HCT116 (cell line): Measurements from ENCODE around the gene ZNF628. TPM values are rescaled to one million over a fixed set of nuclear protein-coding genes. Genes with fewer than 3 reads are reported as not detected.

Source experiments
- ATAC-seq: fragments of 200-7000 bp; cut with Tn5 transposase; 2 replicates; pipeline ENCODE4 v1.9.1; 2020; ENCODE audit warnings: mild to moderate bottlenecking, moderate library complexity
- BruUV-seq: library from RNA; stranded (reverse); fragments of 400-500 nt; replicated peaks from 2 replicates; lab custom pipeline; 2021; lab: Mats Ljungman, UMichigan
- CTCF ChIA-PET: fragments of 300-600 bp; sonication (Branson Sonifier 250); formaldehyde crosslinking; loops from one replicate; lab custom pipeline; 2021; ENCODE audit warnings: antibody characterized with exemption; lab: Charles Lee
- POLR2A ChIA-PET: fragments of 300-600, 350-600 bp; sonication (Branson Sonifier 250); formaldehyde crosslinking; loops from one replicate; lab custom pipeline; 2021; ENCODE audit warnings: antibody characterized with exemption; lab: Charles Lee
- RAD21 ChIA-PET, 2 experiments: fragments of 300-600 bp; sonication (Branson Sonifier 250); formaldehyde crosslinking; loops; one replicate each; lab custom pipeline; 2023; ENCODE audit warnings: low total read pairs in 2 of 2; ENCODE audit not compliant: uncharacterized antibody in 2 of 2, unreplicated experiment in 2 of 2, low non-redundant PET in 1 of 2; lab: Charles Lee
- DNase-seq: peaks from one replicate; pipeline ENCODE4 v3.0.0-alpha.2; 2010; ENCODE audit warnings: low read depth, low spot score
- H2AFZ ChIP-seq: fragments of 200-600 bp; shearing (Covaris generic), sonication (generic); 2 replicates; pipeline ENCODE4 v1.6.1; 2017; ENCODE audit warnings: low read depth, mixed run types, mixed read lengths, antibody characterized with exemption, low read length; ENCODE audit not compliant: poor library complexity, severe bottlenecking
- H3K27ac ChIP-seq: 2 replicates; pipeline ENCODE4 v1.5.1; 2012; ENCODE audit warnings: low read depth, low read length
- H3K27me3 ChIP-seq: fragments of 200-600 bp; sonication (generic); 2 replicates; pipeline ENCODE4 v1.6.1; 2016; ENCODE audit warnings: mixed run types, low read length, mixed read lengths; ENCODE audit not compliant: insufficient read depth
- H3K36me3 ChIP-seq, 2 experiments: fragments of 200-500 bp in 1 of 2; fragments of 200-600 bp in 1 of 2; sonication (Bioruptor generic) in 1 of 2; sonication (generic) in 1 of 2; 2 replicates each; pipeline versions ENCODE4 v1.5.1 to v1.6.1; 2014 to 2016; ENCODE audit warnings: low read length in 2 of 2, inconsistent platforms in 1 of 2, mixed read lengths in 1 of 2, mixed run types in 1 of 2; ENCODE audit not compliant: insufficient read depth in 2 of 2, control insufficient read depth in 1 of 2
- H3K4me1 ChIP-seq, 2 experiments: fragments of 200-600 bp in 1 of 2; sonication (generic) in 1 of 2; 2 replicates each; pipeline versions ENCODE4 v1.5.1 to v1.6.1; 2012 to 2017; ENCODE audit warnings: low read length in 2 of 2, inconsistent platforms in 1 of 2, mild to moderate bottlenecking in 1 of 2, mixed read lengths in 1 of 2, mixed run types in 1 of 2, moderate library complexity in 1 of 2; ENCODE audit not compliant: insufficient read depth in 2 of 2, control insufficient read depth in 1 of 2
- H3K4me2 ChIP-seq: fragments of 200-600 bp; sonication (generic); 2 replicates; pipeline ENCODE4 v1.6.1; 2017; ENCODE audit warnings: mixed run types, low read length, mixed read lengths
- H3K4me3 ChIP-seq, 2 experiments: fragments of 200-600 bp in 1 of 2; sonication (generic) in 1 of 2; replicated peaks in 1 of 2; 2 replicates each; pipeline ENCODE4 v1.5.1; 2011 to 2016; ENCODE audit warnings: low read length in 2 of 2, control low read depth in 1 of 2, low read depth in 1 of 2, mild to moderate bottlenecking in 1 of 2, mixed read lengths in 1 of 2, mixed run types in 1 of 2
- H3K79me2 ChIP-seq: fragments of 200-600 bp; sonication (generic); 2 replicates; pipeline ENCODE4 v1.6.1; 2017; ENCODE audit warnings: mild to moderate bottlenecking, mixed run types, low read length, moderate library complexity, mixed read lengths; ENCODE audit not compliant: insufficient read depth
- H3K9ac ChIP-seq: fragments of 200-600 bp; sonication (generic); 2 replicates; pipeline ENCODE4 v1.6.1; 2016; ENCODE audit warnings: low read length, mixed read lengths
- H3K9me2 ChIP-seq: fragments of 200-600 bp; sonication (generic), shearing (Covaris generic); 2 replicates; pipeline ENCODE4 v1.6.1; 2017; ENCODE audit warnings: mixed run types, mild to moderate bottlenecking, moderate library complexity; ENCODE audit not compliant: insufficient read depth
- H3K9me3 ChIP-seq, 2 experiments: fragments of 200-500 bp in 1 of 2; fragments of 200-600 bp in 1 of 2; sonication (Bioruptor generic) in 1 of 2; sonication (generic) in 1 of 2; 2 replicates each; pipeline ENCODE4 v1.6.1; 2014 to 2017; ENCODE audit warnings: low read length in 2 of 2, mixed read lengths in 2 of 2, inconsistent platforms in 1 of 2, low read depth in 1 of 2, mild to moderate bottlenecking in 1 of 2, mixed run types in 1 of 2, moderate library complexity in 1 of 2; ENCODE audit not compliant: control insufficient read depth in 1 of 2, insufficient read depth in 1 of 2
- H4K20me1 ChIP-seq: fragments of 200-600 bp; sonication (generic), shearing (Covaris generic); 2 replicates; pipeline ENCODE4 v1.6.1; 2017; ENCODE audit warnings: mixed run types, mild to moderate bottlenecking, moderate library complexity; ENCODE audit not compliant: insufficient read depth
- ATF3 ChIP-seq: IDR thresholded peaks from 2 replicates; pipeline ENCODE4 v1.6.1; 2012
- CBX3 ChIP-seq: IDR thresholded peaks from 2 replicates; pipeline ENCODE4 v1.6.1; 2012; ENCODE audit warnings: low read depth
- CEBPB ChIP-seq: IDR thresholded peaks from 2 replicates; pipeline ENCODE4 v1.6.1; 2012; ENCODE audit warnings: low read depth
- EGR1 ChIP-seq: IDR thresholded peaks from 2 replicates; pipeline ENCODE4 v1.6.1; 2012; ENCODE audit warnings: low read depth
- EZH2phosphoT487 ChIP-seq: fragments of 200-600 bp; IDR thresholded peaks from 2 replicates; pipeline ENCODE4 v1.6.1; 2018; ENCODE audit warnings: antibody characterized with exemption, borderline replicate concordance
- SIN3A ChIP-seq: IDR thresholded peaks from 2 replicates; pipeline ENCODE4 v1.6.1; 2012; ENCODE audit warnings: low read depth
- SP1 ChIP-seq: IDR thresholded peaks from 2 replicates; pipeline ENCODE4 v1.6.1; 2012; ENCODE audit warnings: low read depth
- SRF ChIP-seq: IDR thresholded peaks from 2 replicates; pipeline ENCODE4 v1.6.1; 2012; ENCODE audit warnings: low read depth
- YY1 ChIP-seq: IDR thresholded peaks from 2 replicates; pipeline ENCODE4 v1.6.1; 2011; ENCODE audit warnings: low read length, low read depth, moderate library complexity, mild to moderate bottlenecking; ENCODE audit not compliant: insufficient replicate concordance; ENCODE audit errors: extremely low read depth
- ZFX ChIP-seq: fragments of 450-650 bp; IDR thresholded peaks from 2 replicates; pipeline ENCODE4 v1.6.1; 2017
- ZNF274 ChIP-seq: fragments of 200-500 bp; sonication (Bioruptor generic); IDR thresholded peaks from 2 replicates; pipeline ENCODE4 v1.6.1; 2014; ENCODE audit warnings: mild to moderate bottlenecking, low read depth, low read length, inconsistent platforms
- intact Hi-C: fragments of 100-400 bp; cut with micrococcal nuclease; formaldehyde crosslinking; loops from 2 replicates; pipeline ENCODE4 v1.10.0; 2022
- total RNA-seq: library from RNA; stranded (reverse); gene quantifications from one replicate; pipeline ENCODE4 v1.2.1, GENCODE V29; 2021; ENCODE audit not compliant: unreplicated experiment
- TF ChIP-seq, protein P1 (sequence below): IDR thresholded peaks from 2 replicates; pipeline ENCODE4 v1.6.1; 2011; ENCODE audit warnings: mild to moderate bottlenecking, low read length, moderate library complexity; ENCODE audit not compliant: insufficient replicate concordance; ENCODE audit errors: extremely low read depth
- TF ChIP-seq, protein P2 (sequence below): IDR thresholded peaks from 2 replicates; pipeline ENCODE4 v1.6.1; 2012; ENCODE audit warnings: low read depth

ZNF628 gene
- total RNA-seq, 1 experiment from 2014 or later: 14.9 TPM

- Histone ChIP-seq H3K36me3 (no peaks in the 10 kb centered on the region), H3K4me2 (no peak overlapping the region), H3K9me3 (no peaks in the 10 kb centered on the region), H3K4me1 (peaks cover 0 to 6% of the 10 kb centered on the region in 2 experiments; a peak in 1 of 4 replicates), H2AFZ (no peak overlapping the region), H4K20me1 (no peaks in the 10 kb centered on the region), H3K4me3 (no peak overlapping the region), H3K9me2 (no peaks in the 10 kb centered on the region), H3K27me3 (no peaks in the 10 kb centered on the region), H3K9ac (no peak overlapping the region), H3K79me2 (no peaks in the 10 kb centered on the region), H3K27ac (no peak overlapping the region)
- DNase-seq: no peak
- intact Hi-C loops: no loop called here
- CTCF ChIA-PET: no interaction called here
- TF ChIP-seq, protein P1, sequence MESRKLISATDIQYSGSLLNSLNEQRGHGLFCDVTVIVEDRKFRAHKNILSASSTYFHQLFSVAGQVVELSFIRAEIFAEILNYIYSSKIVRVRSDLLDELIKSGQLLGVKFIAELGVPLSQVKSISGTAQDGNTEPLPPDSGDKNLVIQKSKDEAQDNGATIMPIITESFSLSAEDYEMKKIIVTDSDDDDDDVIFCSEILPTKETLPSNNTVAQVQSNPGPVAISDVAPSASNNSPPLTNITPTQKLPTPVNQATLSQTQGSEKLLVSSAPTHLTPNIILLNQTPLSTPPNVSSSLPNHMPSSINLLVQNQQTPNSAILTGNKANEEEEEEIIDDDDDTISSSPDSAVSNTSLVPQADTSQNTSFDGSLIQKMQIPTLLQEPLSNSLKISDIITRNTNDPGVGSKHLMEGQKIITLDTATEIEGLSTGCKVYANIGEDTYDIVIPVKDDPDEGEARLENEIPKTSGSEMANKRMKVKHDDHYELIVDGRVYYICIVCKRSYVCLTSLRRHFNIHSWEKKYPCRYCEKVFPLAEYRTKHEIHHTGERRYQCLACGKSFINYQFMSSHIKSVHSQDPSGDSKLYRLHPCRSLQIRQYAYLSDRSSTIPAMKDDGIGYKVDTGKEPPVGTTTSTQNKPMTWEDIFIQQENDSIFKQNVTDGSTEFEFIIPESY: no peak
- ATAC-seq: no peak
- RAD21 ChIA-PET: no interaction called here
- POLR2A ChIA-PET: no interaction called here
- BruUV-seq: no TSS peak
Measured at GRCh38 chr19:55433292-55433691, 43.1 kb upstream of the ZNF628 start.

- no TSS peak for BruUV-seq
- intact Hi-C loops: no loop called here
- H3K4me3 ChIP-seq: no peak overlapping the region
- H3K36me3 ChIP-seq: no peaks in the 10 kb centered on the region
- H2AFZ ChIP-seq: no peak overlapping the region
- H3K4me2 ChIP-seq: no peak overlapping the region
- no peaks in the 10 kb centered on the region for H3K9me2 ChIP-seq
- POLR2A ChIA-PET: no interaction called here
- DNase-seq: no peak
- no peaks in the 10 kb centered on the region for H3K9me3 ChIP-seq
- ATAC-seq: no peak
- no peak overlapping the region for H3K9ac ChIP-seq
- no peak overlapping the region for H3K27ac ChIP-seq
- H3K4me1 ChIP-seq: peaks cover 0 to 6% of the 10 kb centered on the region in 2 experiments; a peak in 1 of 4 replicates
- RAD21 ChIA-PET: no interaction called here
- H4K20me1 ChIP-seq: no peaks in the 10 kb centered on the region
- no peaks in the 10 kb centered on the region for H3K27me3 ChIP-seq
- H3K79me2 ChIP-seq: no peaks in the 10 kb centered on the region
- CTCF ChIA-PET: no interaction called here
- TF ChIP-seq CEBPB (no peak), ZNF274 (no peak), ATF3 (no peak), SP1 (no peak), YY1 (no peak), SIN3A (no peak), EGR1 (no peak), CBX3 (no peak), ZFX (no peak), EZH2phosphoT487 (no peak), SRF (no peak)
- TF ChIP-seq, protein P2, sequence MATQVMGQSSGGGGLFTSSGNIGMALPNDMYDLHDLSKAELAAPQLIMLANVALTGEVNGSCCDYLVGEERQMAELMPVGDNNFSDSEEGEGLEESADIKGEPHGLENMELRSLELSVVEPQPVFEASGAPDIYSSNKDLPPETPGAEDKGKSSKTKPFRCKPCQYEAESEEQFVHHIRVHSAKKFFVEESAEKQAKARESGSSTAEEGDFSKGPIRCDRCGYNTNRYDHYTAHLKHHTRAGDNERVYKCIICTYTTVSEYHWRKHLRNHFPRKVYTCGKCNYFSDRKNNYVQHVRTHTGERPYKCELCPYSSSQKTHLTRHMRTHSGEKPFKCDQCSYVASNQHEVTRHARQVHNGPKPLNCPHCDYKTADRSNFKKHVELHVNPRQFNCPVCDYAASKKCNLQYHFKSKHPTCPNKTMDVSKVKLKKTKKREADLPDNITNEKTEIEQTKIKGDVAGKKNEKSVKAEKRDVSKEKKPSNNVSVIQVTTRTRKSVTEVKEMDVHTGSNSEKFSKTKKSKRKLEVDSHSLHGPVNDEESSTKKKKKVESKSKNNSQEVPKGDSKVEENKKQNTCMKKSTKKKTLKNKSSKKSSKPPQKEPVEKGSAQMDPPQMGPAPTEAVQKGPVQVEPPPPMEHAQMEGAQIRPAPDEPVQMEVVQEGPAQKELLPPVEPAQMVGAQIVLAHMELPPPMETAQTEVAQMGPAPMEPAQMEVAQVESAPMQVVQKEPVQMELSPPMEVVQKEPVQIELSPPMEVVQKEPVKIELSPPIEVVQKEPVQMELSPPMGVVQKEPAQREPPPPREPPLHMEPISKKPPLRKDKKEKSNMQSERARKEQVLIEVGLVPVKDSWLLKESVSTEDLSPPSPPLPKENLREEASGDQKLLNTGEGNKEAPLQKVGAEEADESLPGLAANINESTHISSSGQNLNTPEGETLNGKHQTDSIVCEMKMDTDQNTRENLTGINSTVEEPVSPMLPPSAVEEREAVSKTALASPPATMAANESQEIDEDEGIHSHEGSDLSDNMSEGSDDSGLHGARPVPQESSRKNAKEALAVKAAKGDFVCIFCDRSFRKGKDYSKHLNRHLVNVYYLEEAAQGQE: no peak
Measured at GRCh38 chr19:55434356-55434919, 42.0 kb upstream of the ZNF628 start.
